ENCODE data around the gene TOGARAM1.
"Not testable (repeated sequence)": the region's sequence is repeated elsewhere in the genome, so short reads cannot be mapped to it uniquely, and the experiment has no call there.

TOGARAM1 gene

GRCh38 chr14:45066667-45067066 is 104.7 kb downstream of the TOGARAM1 start:
- POLR2A ChIA-PET: no interaction called here
- CTCF ChIA-PET: no interaction called here
- TF ChIP-seq ZNF384 (IDR thresholded peaks at IDR 0.05) (no peak), SP1 (IDR thresholded peaks at IDR 0.05) (no peak), FOXM1 (IDR thresholded peaks at IDR 0.05; ENCODE audit: borderline replicate concordance) (no peak), BHLHE40 (IDR thresholded peaks at IDR 0.05; ENCODE audit: borderline replicate concordance) (no peak), SUZ12 (IDR thresholded peaks at IDR 0.05) (no peak), L3MBTL2 (conservative IDR thresholded peaks at IDR 0.05) (no peak), LEF1 (IDR thresholded peaks at IDR 0.05; ENCODE audit: borderline replicate concordance) (no peak), FOXK2 (IDR thresholded peaks at IDR 0.05) (no peak)

DNA sequence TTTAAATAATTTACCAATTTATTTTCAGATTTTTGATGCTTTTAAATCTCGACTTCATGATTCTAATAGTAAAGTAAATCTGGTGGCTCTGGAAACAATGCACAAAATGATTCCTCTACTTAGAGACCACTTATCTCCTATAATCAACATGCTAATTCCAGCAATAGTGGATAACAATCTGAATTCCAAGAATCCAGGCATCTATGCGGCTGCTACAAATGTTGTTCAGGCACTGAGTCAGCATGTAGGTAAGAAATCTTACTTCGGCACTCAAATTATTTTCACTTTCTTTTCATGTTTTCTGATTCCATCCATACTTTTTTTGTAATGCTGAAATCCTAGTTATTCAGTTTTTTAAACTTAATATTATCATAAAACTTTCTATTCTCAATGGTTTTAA is 106.4 kb downstream of the TOGARAM1 start:
- POLR2A ChIA-PET: no interaction called here
- TF ChIP-seq ZNF384 (IDR thresholded peaks at IDR 0.05): no peak
- no peak for TF ChIP-seq FOXK2 (IDR thresholded peaks at IDR 0.05)
- no peak for TF ChIP-seq LEF1 (IDR thresholded peaks at IDR 0.05; ENCODE audit: borderline replicate concordance)
- no peak for TF ChIP-seq ARNT (IDR thresholded peaks at IDR 0.05)
- no peak for TF ChIP-seq HDGF (IDR thresholded peaks at IDR 0.05; ENCODE audit: borderline replicate concordance)
- no peak for TF ChIP-seq CTBP1 (IDR thresholded peaks at IDR 0.05; ENCODE audit: borderline replicate concordance)
- no peak for TF ChIP-seq FOXA1 (IDR thresholded peaks at IDR 0.05)
- TF ChIP-seq PKNOX1 (IDR thresholded peaks at IDR 0.05): no peak
- TF ChIP-seq SP1 (IDR thresholded peaks at IDR 0.05): no peak
- TF ChIP-seq BHLHE40 (IDR thresholded peaks at IDR 0.05; ENCODE audit: borderline replicate concordance): no peak
- TF ChIP-seq ELF4 (IDR thresholded peaks at IDR 0.05): no peak
- TF ChIP-seq TARDBP (IDR thresholded peaks at IDR 0.05): no peak
- no peak for DNase-seq (ENCODE audit: extremely low spot score)
- CTCF ChIA-PET: no interaction called here

More at GRCh38 chr14:45066667-45067066, 104.7 kb downstream of the TOGARAM1 start:
- no peak for DNase-seq (ENCODE audit: extremely low spot score)

GRCh38 chr14:45070215-45070614 is 108.2 kb downstream of the TOGARAM1 start:
- ChIA-PET POLR2A (no interaction called here), CTCF (no interaction called here)
- TF ChIP-seq NFRKB (IDR thresholded peaks at IDR 0.05): no peak
- no peak for TF ChIP-seq CTBP1 (IDR thresholded peaks at IDR 0.05; ENCODE audit: borderline replicate concordance)
- no peak for TF ChIP-seq PKNOX1 (IDR thresholded peaks at IDR 0.05)
- no peak for TF ChIP-seq FOXM1 (IDR thresholded peaks at IDR 0.05; ENCODE audit: borderline replicate concordance)
- no peak for TF ChIP-seq L3MBTL2 (conservative IDR thresholded peaks at IDR 0.05)
- DNase-seq (ENCODE audit: extremely low spot score): no peak

- DNase-seq (ENCODE audit: extremely low spot score): no peak
- CTCF ChIA-PET: no interaction called here
- TF ChIP-seq HDGF (IDR thresholded peaks at IDR 0.05; ENCODE audit: borderline replicate concordance): no peak
- no peak for TF ChIP-seq FOXK2 (IDR thresholded peaks at IDR 0.05)
- no peak for TF ChIP-seq FOXA1 (IDR thresholded peaks at IDR 0.05)
- TF ChIP-seq ZNF384 (IDR thresholded peaks at IDR 0.05): no peak
- TF ChIP-seq PKNOX1 (IDR thresholded peaks at IDR 0.05): no peak
- TF ChIP-seq L3MBTL2 (conservative IDR thresholded peaks at IDR 0.05): no peak
- no peak for TF ChIP-seq ARNT (IDR thresholded peaks at IDR 0.05)
- no peak for TF ChIP-seq NFRKB (IDR thresholded peaks at IDR 0.05)
- TF ChIP-seq FOXM1 (IDR thresholded peaks at IDR 0.05; ENCODE audit: borderline replicate concordance): no peak
- TF ChIP-seq LEF1 (IDR thresholded peaks at IDR 0.05; ENCODE audit: borderline replicate concordance): no peak
- TF ChIP-seq CTBP1 (IDR thresholded peaks at IDR 0.05; ENCODE audit: borderline replicate concordance): no peak
- no peak for TF ChIP-seq ELF4 (IDR thresholded peaks at IDR 0.05)
- TF ChIP-seq SUZ12 (IDR thresholded peaks at IDR 0.05): no peak
- no peak for TF ChIP-seq SP1 (IDR thresholded peaks at IDR 0.05)
- TF ChIP-seq TARDBP (IDR thresholded peaks at IDR 0.05): no peak
- TF ChIP-seq BHLHE40 (IDR thresholded peaks at IDR 0.05; ENCODE audit: borderline replicate concordance): no peak
- POLR2A ChIA-PET: no interaction called here
Measured at GRCh38 chr14:45072126-45072525, 110.1 kb downstream of the TOGARAM1 start.

- TF ChIP-seq FOXM1 (IDR thresholded peaks at IDR 0.05; ENCODE audit: borderline replicate concordance): no peak
- TF ChIP-seq SP1 (IDR thresholded peaks at IDR 0.05): no peak
- TF ChIP-seq PKNOX1 (IDR thresholded peaks at IDR 0.05): no peak
- TF ChIP-seq CTBP1 (IDR thresholded peaks at IDR 0.05; ENCODE audit: borderline replicate concordance): no peak
- no peak for TF ChIP-seq ZNF384 (IDR thresholded peaks at IDR 0.05)
- TF ChIP-seq L3MBTL2 (conservative IDR thresholded peaks at IDR 0.05): no peak
- TF ChIP-seq FOXA1 (IDR thresholded peaks at IDR 0.05): no peak
- TF ChIP-seq SUZ12 (IDR thresholded peaks at IDR 0.05): no peak
- no peak for TF ChIP-seq HDGF (IDR thresholded peaks at IDR 0.05; ENCODE audit: borderline replicate concordance)
- ChIA-PET POLR2A (interaction anchor here (1.0 kb wide), 1 partner anchor 11 kb away, joined by 4 read pairs; the partner anchor contains the start of gene PRPF39), CTCF (no interaction called here)
- DNase-seq (ENCODE audit: extremely low spot score): no peak
Measured at GRCh38 chr14:45073231-45073879, 111.4 kb downstream of the TOGARAM1 start.

- DNase-seq (ENCODE audit: extremely low spot score): no peak
- no peak for TF ChIP-seq CTBP1 (IDR thresholded peaks at IDR 0.05; ENCODE audit: borderline replicate concordance)
- no peak for TF ChIP-seq ZNF384 (IDR thresholded peaks at IDR 0.05)
- no peak for TF ChIP-seq FOXM1 (IDR thresholded peaks at IDR 0.05; ENCODE audit: borderline replicate concordance)
- TF ChIP-seq ARNT (IDR thresholded peaks at IDR 0.05): no peak
- TF ChIP-seq PKNOX1 (IDR thresholded peaks at IDR 0.05): no peak
- TF ChIP-seq SUZ12 (IDR thresholded peaks at IDR 0.05): no peak
- ChIA-PET POLR2A (no interaction called here), CTCF (no interaction called here)
Measured at GRCh38 chr14:45078323-45078722, 116.3 kb downstream of the TOGARAM1 start.

GRCh38 chr14:45080416-45080968 is 118.5 kb downstream of the TOGARAM1 start:
- CTCF ChIA-PET: not testable (repeated sequence)

GRCh38 chr14:45081096-45081495 is 119.1 kb downstream of the TOGARAM1 start:
- CTCF ChIA-PET, POLR2A ChIA-PET: not testable (repeated sequence)

More at GRCh38 chr14:45080416-45080968, 118.5 kb downstream of the TOGARAM1 start:
- DNase-seq (ENCODE audit: extremely low spot score); POLR2A ChIA-PET: not testable (repeated sequence)

More at GRCh38 chr14:45081096-45081495, 119.1 kb downstream of the TOGARAM1 start:
- DNase-seq (ENCODE audit: extremely low spot score): not testable (repeated sequence)
